Measurements from ENCODE around the gene CREB3L1. TPM values are rescaled to one million over a fixed set of nuclear protein-coding genes. Genes with fewer than 3 reads are reported as not detected.
A peak's percentile ranks its signal among the peaks of the same experiment; 100 is the strongest.

CREB3L1 gene
- total and polyA plus RNA-seq, 2 of the 13 experiments (the other 11 are each of a cell fraction or from before 2014, with no cell fraction given), result not detected

GRCh38 chr11:46279126-46280099 is 2.0 kb downstream of the CREB3L1 start:
- 38% methylated on average over 9 of the region's 15 CpGs for WGBS (ENCODE audit: low lambda C conversion rate)
- no peaks in the 10 kb centered on the region for H3K9me3 ChIP-seq (ENCODE audit: low read length)
- TF ChIP-seq SALL1 (CRISPR knock-in tag; IDR thresholded peaks at IDR 0.05) (no peak), ZNF629 (CRISPR knock-in tag; conservative IDR thresholded peaks at IDR 0.05) (peak; percentile 50)
- no peaks in the 10 kb centered on the region for H3K79me2 ChIP-seq (ENCODE audit: insufficient read depth, low read length)
- peaks cover under 1% of the 10 kb centered on the region; the same call in 1 of the 2 replicates for H4K20me1 ChIP-seq (ENCODE audit: insufficient read depth, low read length)
- no peaks in the 10 kb centered on the region for H3K36me3 ChIP-seq (replicated peaks in 1 of 2; ENCODE audit: control insufficient read depth in 1 of 2, insufficient read depth in 2 of 2, low read length in 2 of 2)
- in situ Hi-C loops (cut with HindIII; ENCODE audit: extremely low pct_ligation_motif_present, low pct_unique_long_range_greater_than_20kb), result no loop called here
- BruUV-seq (replicated peaks), result no TSS peak
- H3K4me1 ChIP-seq (ENCODE audit: insufficient read depth, low read length), result peaks cover 32% of the 10 kb centered on the region
- DNase-seq (ENCODE audit: low spot score) (no peak), FAIRE-seq (no peak), ATAC-seq (no peak)
- no peak overlapping the region for H3K4me3 ChIP-seq (replicated peaks in 1 of 3; ENCODE audit: insufficient read depth in 1 of 3, low read depth in 2 of 3, low read length in 3 of 3)
- POLR2A ChIA-PET, result no interaction called here
- H3K9ac ChIP-seq (ENCODE audit: insufficient read depth, low read depth, low read length), result no peak overlapping the region
- no peak overlapping the region for H3K27ac ChIP-seq (ENCODE audit: extremely low read length, insufficient read depth, low read length)
- peaks cover 31 to 73% of the 10 kb centered on the region in 2 experiments for H3K27me3 ChIP-seq (ENCODE audit: control insufficient read depth in 1 of 2, insufficient read depth in 2 of 2, low read length in 2 of 2)
- H3K4me2 ChIP-seq (ENCODE audit: low read depth, low read length), result no peak overlapping the region
- intact Hi-C loops (cut with micrococcal nuclease; ENCODE audit: unreplicated experiment), result no loop called here
- H2AFZ ChIP-seq (ENCODE audit: low read length), result no peak overlapping the region
- CTCF ChIA-PET (ENCODE audit: low intra/inter-chr PET ratio, low total read pairs), result no interaction called here

GRCh38 chr11:46280706-46281105 is 3.2 kb downstream of the CREB3L1 start:
- Histone ChIP-seq H3K4me1 (ENCODE audit: insufficient read depth, low read length) (peaks cover 30% of the 10 kb centered on the region), H3K9ac (ENCODE audit: insufficient read depth, low read depth, low read length) (no peak overlapping the region), H2AFZ (ENCODE audit: low read length) (no peak overlapping the region), H3K79me2 (ENCODE audit: insufficient read depth, low read length) (no peaks in the 10 kb centered on the region), H3K27me3 (ENCODE audit: control insufficient read depth in 1 of 2, insufficient read depth in 2 of 2, low read length in 2 of 2) (peaks cover 28 to 61% of the 10 kb centered on the region in 2 experiments), H3K27ac (ENCODE audit: extremely low read length, insufficient read depth, low read length) (no peak overlapping the region), H3K4me2 (ENCODE audit: low read depth, low read length) (no peak overlapping the region), H3K9me3 (ENCODE audit: low read length) (no peaks in the 10 kb centered on the region), H3K36me3 (replicated peaks in 1 of 2; ENCODE audit: control insufficient read depth in 1 of 2, insufficient read depth in 2 of 2, low read length in 2 of 2) (no peaks in the 10 kb centered on the region), H4K20me1 (ENCODE audit: insufficient read depth, low read length) (no peaks in the 10 kb centered on the region), H3K4me3 (replicated peaks in 1 of 3; ENCODE audit: insufficient read depth in 1 of 3, low read depth in 2 of 3, low read length in 3 of 3) (no peak overlapping the region)
- intact Hi-C loops (cut with micrococcal nuclease; ENCODE audit: unreplicated experiment), result no loop called here
- no peak for TF ChIP-seq KAT2B (IDR thresholded peaks at IDR 0.05; ENCODE audit: borderline replicate concordance, low read depth, low read length)
- no peak for TF ChIP-seq ZHX1 (CRISPR knock-in tag; IDR thresholded peaks at IDR 0.05; ENCODE audit: low read depth)
- TF ChIP-seq ZNF724P (CRISPR knock-in tag; IDR thresholded peaks at IDR 0.05; ENCODE audit: borderline replicate concordance), result no peak
- no peak for TF ChIP-seq ZNF326 (CRISPR knock-in tag; IDR thresholded peaks at IDR 0.05; ENCODE audit: borderline replicate concordance)
- TF ChIP-seq ZNF280B (CRISPR knock-in tag; IDR thresholded peaks at IDR 0.05; ENCODE audit: borderline replicate concordance), result no peak
- ATAC-seq (no peak), FAIRE-seq (no peak), DNase-seq (ENCODE audit: low spot score) (no peak)
- in situ Hi-C loops (cut with HindIII; ENCODE audit: extremely low pct_ligation_motif_present, low pct_unique_long_range_greater_than_20kb), result no loop called here
- WGBS (ENCODE audit: low lambda C conversion rate), result 11% methylated on average over 5 of the region's 5 CpGs
- ChIA-PET CTCF (ENCODE audit: low intra/inter-chr PET ratio, low total read pairs) (no interaction called here), POLR2A (no interaction called here)
- BruUV-seq (replicated peaks), result no TSS peak
